Body of pancreas (tissue), 4 donors: Measurements from ENCODE around the gene ATP10D. TPM values are rescaled to one million over a fixed set of nuclear protein-coding genes. Genes with fewer than 3 reads are reported as not detected.

Experiments
- ATAC-seq: fragments of 150-250 bp; one replicate; pipeline ENCODE4 v1.9.1; 2016
- DNase-seq, 4 donors: peaks; one replicate each; pipeline ENCODE4 v3.0.0-alpha.2; 2019
- H3K27ac ChIP-seq, 4 donors: fragments of 200-600 bp; sonication (generic); 1 replicate in 3 of 4; 2 replicates in 1 of 4; pipeline versions ENCODE4 v1.5.1 to v1.6.1; 2016 to 2019; ENCODE audit warnings: mild to moderate bottlenecking in 1 of 4, mixed read lengths in 1 of 4, moderate library complexity in 1 of 4
- H3K27me3 ChIP-seq, 2 donors: fragments of 200-600 bp; sonication (generic); one replicate each; pipeline ENCODE4 v1.6.0; 2016; ENCODE audit warnings: mild to moderate bottlenecking in 1 of 2
- H3K36me3 ChIP-seq, 2 donors: fragments of 200-600 bp; sonication (generic); replicated peaks in 1 of 2; 2 replicates each; pipeline ENCODE4 v1.5.1; 2016; ENCODE audit warnings: low read depth in 2 of 2; ENCODE audit not compliant: insufficient read depth in 1 of 2
- H3K4me1 ChIP-seq: fragments of 200-600 bp; sonication (generic); one replicate; pipeline ENCODE4 v1.6.0; 2016
- H3K4me3 ChIP-seq, 2 donors: fragments of 200-600 bp; sonication (generic); 1 replicate in 1 of 2; 2 replicates in 1 of 2; pipeline ENCODE4 v1.5.1; 2016 to 2019
- H3K9me3 ChIP-seq, 3 donors: fragments of 200-600 bp; sonication (generic); 1 replicate in 2 of 3; 2 replicates in 1 of 3; pipeline ENCODE4 v1.5.1; 2016
- CTCF ChIP-seq, 7 experiments: fragments of 450-650 bp in 4 of 7; fragments of 200-600 bp in 3 of 7; sonication (generic) in 3 of 7; IDR thresholded peaks; one replicate each; pipeline ENCODE4 v1.5.1; 2016 to 2019; ENCODE audit warnings: antibody characterized with exemption in 7 of 7
- POLR2A ChIP-seq, 3 donors: fragments of 450-650 bp; IDR thresholded peaks; one replicate each; pipeline ENCODE4 v1.6.1; 2016; ENCODE audit warnings: antibody characterized with exemption in 3 of 3, mild to moderate bottlenecking in 2 of 3
- WGBS, 2 donors: methylation state at CpG; one replicate each; pipeline ENCODE4 v1.1.5; 2017; 5-methylcytosine and 5-hydroxymethylcytosine counted together
- intact Hi-C: fragments of 100-400 bp; cut with DNase I; formaldehyde crosslinking; loops from one replicate; pipeline ENCODE4 v1.15.1; 2023
- total RNA-seq, 2 donors: library from RNA; depleted of rRNA; stranded (reverse); fragments of >200 nt; gene quantifications; one replicate each; pipeline ENCODE4 v1.1.0, GENCODE V29; 2016

Gene ATP10D
- total RNA-seq, 2 donors from 2014 or later, result 12.5 to 24.4 TPM

GRCh38 chr4:47577779-47578553, 92.9 kb downstream of the ATP10D start:
- Histone ChIP-seq H3K4me3 (no peak overlapping the region), H3K36me3 (peaks cover 0 to 9% of the 10 kb centered on the region in 2 donors), H3K9me3 (no peaks in the 10 kb centered on the region), H3K27me3 (no peaks in the 10 kb centered on the region), H3K4me1 (no peaks in the 10 kb centered on the region), H3K27ac (peak overlapping the region in 3 of 4 donors; percentile 7 to 44 (median 14))
- DNase-seq, result peak in 2 of 4 donors; percentile 16 to 27
- no peak for TF ChIP-seq POLR2A (IDR thresholded peaks at IDR 0.05)
- no peak for TF ChIP-seq CTCF (IDR thresholded peaks at IDR 0.05)
- peak; percentile 75 for ATAC-seq
- intact Hi-C loops, result no loop called here
- 58 to 61% methylated on average over 7 of the region's 7 CpGs for WGBS, 2 donors

- Histone ChIP-seq H3K27me3 (no peaks in the 10 kb centered on the region), H3K4me3 (no peak overlapping the region), H3K27ac (no peak overlapping the region), H3K36me3 (peaks cover 0 to 9% of the 10 kb centered on the region in 2 donors), H3K4me1 (no peaks in the 10 kb centered on the region), H3K9me3 (no peaks in the 10 kb centered on the region)
- ATAC-seq, result no peak
- WGBS, 2 donors, result 74% methylated on average over 3 of the region's 3 CpGs
- no peak for TF ChIP-seq CTCF (IDR thresholded peaks at IDR 0.05)
- no peak for TF ChIP-seq POLR2A (IDR thresholded peaks at IDR 0.05)
- intact Hi-C loops, result no loop called here
- DNase-seq, result no peak
Observed at GRCh38 chr4:47579235-47579634, 94.2 kb downstream of the ATP10D start.

GRCh38 chr4:47590325-47590724, 105.2 kb downstream of the ATP10D start:
- Histone ChIP-seq H3K27me3 (no peaks in the 10 kb centered on the region), H3K4me1 (no peaks in the 10 kb centered on the region), H3K27ac (no peak overlapping the region), H3K9me3 (peaks cover 0 to 7% (median 0%) of the 10 kb centered on the region in 3 donors), H3K4me3 (no peak overlapping the region), H3K36me3 (peaks cover 0 to 11% of the 10 kb centered on the region in 2 donors)
- DNase-seq, result no peak
- 82 to 86% methylated on average over 1 of the region's 1 CpG for WGBS, 2 donors
- TF ChIP-seq CTCF (IDR thresholded peaks at IDR 0.05) (no peak), POLR2A (IDR thresholded peaks at IDR 0.05) (no peak)
- ATAC-seq, result no peak
- intact Hi-C loops, result no loop called here

GRCh38 chr4:47597696-47598095, 112.6 kb downstream of the ATP10D start:
- 84 to 92% methylated on average over 1 of the region's 1 CpG for WGBS, 2 donors
- intact Hi-C loops, result no loop called here

More at GRCh38 chr4:47597696-47598095, 112.6 kb downstream of the ATP10D start:
- Histone ChIP-seq H3K36me3 (no peaks in the 10 kb centered on the region), H3K27me3 (no peaks in the 10 kb centered on the region), H3K4me3 (no peak overlapping the region), H3K4me1 (no peaks in the 10 kb centered on the region), H3K9me3 (no peaks in the 10 kb centered on the region), H3K27ac (no peak overlapping the region)
- ATAC-seq (no peak), DNase-seq (no peak)
- TF ChIP-seq POLR2A (IDR thresholded peaks at IDR 0.05), result no peak
- TF ChIP-seq CTCF (IDR thresholded peaks at IDR 0.05), result no peak
